ENCODE measurements around the gene TM4SF20.

Gene TM4SF20

DNA sequence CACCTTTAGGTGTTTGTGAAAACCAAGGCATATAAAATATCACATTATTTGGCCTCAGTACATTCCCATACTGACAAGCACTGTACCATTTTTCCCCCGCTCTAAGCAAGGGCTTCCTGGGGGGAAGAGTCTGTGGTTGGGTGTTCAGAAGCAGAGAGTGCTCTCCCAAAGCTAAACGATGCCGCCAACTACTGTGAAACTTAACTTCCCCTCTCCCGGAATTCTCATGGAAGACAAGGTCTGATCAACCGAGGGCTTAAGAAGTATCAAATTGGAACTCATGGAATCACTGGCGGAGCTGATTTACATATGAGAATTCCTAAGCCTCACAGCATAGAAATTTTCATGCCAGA is 54.5 kb downstream of the TM4SF20 start:
- FAIRE-seq = no peak
- peak; percentile 18 for DNase-seq (ENCODE audit: insufficient read length, low spot score)

- FAIRE-seq = no peak
These were observed 55.3 kb downstream of the TM4SF20 start for GRCh38 chr2:227323818-227324217.

DNA sequence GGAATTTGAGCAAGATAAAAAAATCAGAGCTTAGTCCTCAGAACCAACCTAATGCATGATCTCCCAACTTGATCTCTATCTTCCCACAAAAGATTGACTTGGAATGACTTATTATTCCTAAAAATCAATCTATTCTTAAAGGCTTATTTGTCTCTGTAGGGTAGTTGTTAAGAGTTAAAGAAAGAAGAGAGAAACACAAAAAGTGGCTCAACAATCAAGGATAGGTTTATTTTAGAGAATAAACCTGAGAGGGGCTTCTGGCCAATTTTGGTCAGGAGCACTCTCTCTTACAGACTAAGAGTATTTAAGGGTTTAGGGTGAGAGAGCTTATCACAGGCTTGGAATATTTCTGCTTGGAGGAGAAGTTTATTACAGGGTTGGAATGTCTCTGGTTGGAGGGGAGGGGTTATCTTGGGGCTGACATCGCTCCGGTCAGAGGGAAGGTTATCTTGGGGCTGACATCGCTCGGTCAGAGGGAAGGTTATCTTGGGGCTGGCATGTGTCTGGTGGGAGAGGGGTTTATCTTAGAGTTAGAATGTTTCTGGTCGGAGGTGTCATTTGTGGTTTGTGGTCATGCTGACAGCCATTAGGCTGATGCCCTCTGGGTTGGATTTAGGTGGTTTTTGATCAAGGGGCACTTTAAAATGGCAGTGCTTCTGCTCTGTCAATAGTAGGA is 56.4 kb downstream of the TM4SF20 start:
- FAIRE-seq (no peak), DNase-seq (ENCODE audit: insufficient read length, low spot score) (no peak)

More at GRCh38 chr2:227323818-227324217, 55.3 kb downstream of the TM4SF20 start:
- no peak for DNase-seq (ENCODE audit: insufficient read length, low spot score)

- FAIRE-seq = no peak
- no peak for DNase-seq (ENCODE audit: insufficient read length, low spot score)
These were observed 58.6 kb downstream of the TM4SF20 start for GRCh38 chr2:227320305-227321094.

DNA sequence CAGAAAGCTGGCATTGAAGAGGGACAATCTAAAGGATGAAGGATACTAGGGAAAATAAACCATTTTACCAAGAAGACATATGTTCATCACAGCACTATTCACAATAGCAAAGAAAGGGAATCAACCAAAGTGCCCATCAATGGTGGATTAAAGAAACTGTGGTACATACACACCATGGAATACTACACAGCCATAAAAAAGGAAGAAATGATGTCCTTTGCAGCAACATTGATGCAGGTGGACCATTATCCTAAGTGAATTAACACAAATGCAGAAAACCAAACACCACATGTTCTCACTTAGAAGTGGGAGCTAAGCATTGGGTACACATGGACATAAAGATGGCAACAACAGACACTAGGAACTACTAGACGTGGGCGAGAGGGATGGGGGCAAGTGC is 61.3 kb downstream of the TM4SF20 start:
- no peak for FAIRE-seq
- no peak for DNase-seq (ENCODE audit: insufficient read length, low spot score)

DNA sequence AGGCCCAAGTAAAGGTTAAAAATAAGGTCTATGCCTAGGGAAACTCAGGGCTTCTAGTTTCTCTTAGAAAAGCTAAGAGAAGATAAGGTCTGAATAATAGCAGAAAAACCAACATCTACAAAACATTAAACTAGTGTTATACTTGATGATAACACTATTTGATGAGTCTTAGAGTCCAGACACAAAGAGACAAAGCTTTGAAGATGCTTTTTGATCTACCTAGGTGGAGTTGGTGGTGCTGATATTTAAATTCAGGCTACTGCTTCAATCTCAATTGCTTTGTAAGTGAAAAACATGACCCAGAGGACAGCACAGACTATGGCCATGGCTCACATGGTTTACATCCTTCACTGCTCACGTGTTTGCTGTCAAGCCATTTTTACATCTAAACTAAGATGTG is 65.8 kb downstream of the TM4SF20 start:
- no peak for DNase-seq (ENCODE audit: insufficient read length, low spot score)
- FAIRE-seq = no peak

- DNase-seq (ENCODE audit: insufficient read length, low spot score) (no peak), FAIRE-seq (no peak)
These were observed 66.5 kb downstream of the TM4SF20 start for GRCh38 chr2:227312579-227312978.
